ENCODE results near the gene ORC5.

DNA sequence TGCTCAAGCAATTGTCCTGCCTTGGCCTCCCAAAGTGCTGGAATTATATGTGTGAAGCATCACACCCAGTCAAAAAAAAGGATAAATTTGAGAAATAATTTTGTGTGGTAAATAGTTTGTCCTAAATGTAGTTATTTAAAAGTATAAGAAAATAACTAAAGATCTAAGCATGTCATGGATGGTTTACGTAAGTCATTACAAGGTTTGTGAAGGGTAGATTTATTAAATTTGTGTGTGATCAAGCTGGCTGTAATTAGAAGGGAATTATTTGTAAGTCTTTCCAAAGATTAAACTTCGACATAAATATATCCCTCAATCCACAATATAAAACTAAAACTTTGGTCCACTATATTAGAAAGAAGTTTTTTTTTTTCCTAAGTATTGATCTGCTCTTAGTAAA lies 28.6 kb downstream of the ORC5 start:
- TF ChIP-seq, protein P1, sequence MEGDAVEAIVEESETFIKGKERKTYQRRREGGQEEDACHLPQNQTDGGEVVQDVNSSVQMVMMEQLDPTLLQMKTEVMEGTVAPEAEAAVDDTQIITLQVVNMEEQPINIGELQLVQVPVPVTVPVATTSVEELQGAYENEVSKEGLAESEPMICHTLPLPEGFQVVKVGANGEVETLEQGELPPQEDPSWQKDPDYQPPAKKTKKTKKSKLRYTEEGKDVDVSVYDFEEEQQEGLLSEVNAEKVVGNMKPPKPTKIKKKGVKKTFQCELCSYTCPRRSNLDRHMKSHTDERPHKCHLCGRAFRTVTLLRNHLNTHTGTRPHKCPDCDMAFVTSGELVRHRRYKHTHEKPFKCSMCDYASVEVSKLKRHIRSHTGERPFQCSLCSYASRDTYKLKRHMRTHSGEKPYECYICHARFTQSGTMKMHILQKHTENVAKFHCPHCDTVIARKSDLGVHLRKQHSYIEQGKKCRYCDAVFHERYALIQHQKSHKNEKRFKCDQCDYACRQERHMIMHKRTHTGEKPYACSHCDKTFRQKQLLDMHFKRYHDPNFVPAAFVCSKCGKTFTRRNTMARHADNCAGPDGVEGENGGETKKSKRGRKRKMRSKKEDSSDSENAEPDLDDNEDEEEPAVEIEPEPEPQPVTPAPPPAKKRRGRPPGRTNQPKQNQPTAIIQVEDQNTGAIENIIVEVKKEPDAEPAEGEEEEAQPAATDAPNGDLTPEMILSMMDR (IDR thresholded peaks at IDR 0.05 in 4 of 5, conservative IDR thresholded peaks at IDR 0.05 in 1 of 5), result no peak
- no peak for TF ChIP-seq POLR2A (IDR thresholded peaks at IDR 0.05)
